Endothelial cell of umbilical vein (primary cell): Measurements from ENCODE around the gene ETV6.

ENCODE experiments used
- CTCF ChIP-seq, 2 donors: IDR thresholded peaks; 1 replicate in 1 of 2; 2 replicates in 1 of 2; pipeline ENCODE4 v1.5.1; 2011; ENCODE audit warnings: low read length in 2 of 2, mild to moderate bottlenecking in 2 of 2, moderate library complexity in 2 of 2, control low read depth in 1 of 2, inconsistent platforms in 1 of 2, low read depth in 1 of 2; ENCODE audit not compliant: insufficient read depth in 1 of 2; ENCODE audit errors: extremely low read depth in 1 of 2
- EZH2 ChIP-seq: IDR thresholded peaks from 2 replicates; pipeline ENCODE4 v1.6.1; 2012; ENCODE audit warnings: borderline replicate concordance, low read depth, mild to moderate bottlenecking, moderate library complexity, low read length, inconsistent platforms; ENCODE audit not compliant: severe bottlenecking
- GATA2 ChIP-seq: IDR thresholded peaks from 2 replicates; pipeline ENCODE4 v1.7.0; 2011; ENCODE audit warnings: low read depth, mild to moderate bottlenecking, moderate library complexity, mixed read lengths, low read length; ENCODE audit not compliant: insufficient read length, insufficient read depth
- JUN ChIP-seq: IDR thresholded peaks from 2 replicates; pipeline ENCODE4 v1.6.1; 2011; ENCODE audit warnings: borderline replicate concordance, low read depth; ENCODE audit not compliant: insufficient read length, insufficient read depth
- MAX ChIP-seq: IDR thresholded peaks from 2 replicates; pipeline ENCODE4 v1.6.1; 2011; ENCODE audit not compliant: insufficient read depth, insufficient read length
- MYC ChIP-seq: IDR thresholded peaks from one replicate; pipeline ENCODE4 v1.6.1; 2011; ENCODE audit warnings: mild to moderate bottlenecking, low read depth, low read length
- POLR2A ChIP-seq: IDR thresholded peaks from 2 replicates; pipeline ENCODE4 v1.6.1; 2012; ENCODE audit warnings: low read depth, mild to moderate bottlenecking, control low read depth, low read length
- POLR2AphosphoS5 ChIP-seq: IDR thresholded peaks from 2 replicates; pipeline ENCODE4 v1.6.1; 2012; ENCODE audit warnings: low read depth, mild to moderate bottlenecking, control low read depth, low read length, moderate library complexity; ENCODE audit not compliant: insufficient read depth

GRCh38 chr12:11651381-11651780 is 1.9 kb downstream of the ETV6 start:
- TF ChIP-seq CTCF (IDR thresholded peaks at IDR 0.05; ENCODE audit: extremely low read depth in 1 of 2, insufficient read depth in 1 of 2, low read depth in 1 of 2, low read length in 2 of 2): no peak
- no peak for TF ChIP-seq JUN
- TF ChIP-seq POLR2A: no peak
- no peak for TF ChIP-seq POLR2AphosphoS5
- no peak for TF ChIP-seq MYC
- TF ChIP-seq GATA2: no peak
- TF ChIP-seq EZH2: no peak
- TF ChIP-seq MAX: no peak
